ENCODE data around the gene NBPF20. TPM values are rescaled to one million over a fixed set of nuclear protein-coding genes. Genes with fewer than 3 reads are reported as not detected.
A peak's percentile ranks its signal among the peaks of the same experiment; 100 is the strongest.
"Not testable (repeated sequence)": the region's sequence is repeated elsewhere in the genome, so short reads cannot be mapped to it uniquely, and the experiment has no call there.

NBPF20 gene
- total and polyA plus RNA-seq, 10 of the 15 experiments (the other 5 are each of a cell fraction or from before 2014, with no cell fraction given) = 0.05 to 2.9 (median 1.1) TPM

DNA sequence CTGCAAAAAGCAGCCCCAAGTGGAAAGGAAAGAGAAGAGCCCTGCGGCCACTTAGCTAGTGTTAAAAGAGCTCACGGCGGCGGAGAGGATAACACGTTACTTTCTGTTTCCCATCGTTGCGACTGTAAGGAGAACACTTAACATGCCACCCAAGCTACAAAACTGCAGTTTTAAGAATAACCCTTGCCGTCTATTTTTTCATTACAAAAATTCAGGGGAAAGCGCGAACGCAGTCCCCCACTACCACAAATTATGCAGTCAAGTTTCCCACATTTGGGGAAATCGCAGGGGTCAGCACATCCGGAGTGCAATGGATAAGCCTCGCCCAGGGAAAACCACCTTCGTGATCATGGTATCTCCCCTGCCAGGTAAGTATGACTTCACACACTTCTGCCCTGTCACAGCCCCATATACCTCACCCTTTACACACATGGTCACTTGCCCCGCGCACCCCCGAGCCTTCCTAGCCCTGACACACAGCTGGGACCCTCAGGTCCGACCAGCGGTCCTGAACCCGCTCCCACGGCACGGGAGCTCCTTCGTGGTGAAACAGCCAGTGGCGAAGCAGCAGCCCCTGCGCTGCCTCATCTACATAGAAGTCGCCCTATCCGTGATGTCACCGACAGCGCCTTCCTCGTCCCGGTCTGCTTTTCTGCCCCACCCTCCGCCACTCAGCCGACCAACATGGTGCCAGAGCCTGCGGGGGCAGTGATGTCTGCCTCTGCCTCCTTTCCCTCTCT is 40.2 kb upstream of the NBPF20 start (continued):
- TF ChIP-seq, protein P1, sequence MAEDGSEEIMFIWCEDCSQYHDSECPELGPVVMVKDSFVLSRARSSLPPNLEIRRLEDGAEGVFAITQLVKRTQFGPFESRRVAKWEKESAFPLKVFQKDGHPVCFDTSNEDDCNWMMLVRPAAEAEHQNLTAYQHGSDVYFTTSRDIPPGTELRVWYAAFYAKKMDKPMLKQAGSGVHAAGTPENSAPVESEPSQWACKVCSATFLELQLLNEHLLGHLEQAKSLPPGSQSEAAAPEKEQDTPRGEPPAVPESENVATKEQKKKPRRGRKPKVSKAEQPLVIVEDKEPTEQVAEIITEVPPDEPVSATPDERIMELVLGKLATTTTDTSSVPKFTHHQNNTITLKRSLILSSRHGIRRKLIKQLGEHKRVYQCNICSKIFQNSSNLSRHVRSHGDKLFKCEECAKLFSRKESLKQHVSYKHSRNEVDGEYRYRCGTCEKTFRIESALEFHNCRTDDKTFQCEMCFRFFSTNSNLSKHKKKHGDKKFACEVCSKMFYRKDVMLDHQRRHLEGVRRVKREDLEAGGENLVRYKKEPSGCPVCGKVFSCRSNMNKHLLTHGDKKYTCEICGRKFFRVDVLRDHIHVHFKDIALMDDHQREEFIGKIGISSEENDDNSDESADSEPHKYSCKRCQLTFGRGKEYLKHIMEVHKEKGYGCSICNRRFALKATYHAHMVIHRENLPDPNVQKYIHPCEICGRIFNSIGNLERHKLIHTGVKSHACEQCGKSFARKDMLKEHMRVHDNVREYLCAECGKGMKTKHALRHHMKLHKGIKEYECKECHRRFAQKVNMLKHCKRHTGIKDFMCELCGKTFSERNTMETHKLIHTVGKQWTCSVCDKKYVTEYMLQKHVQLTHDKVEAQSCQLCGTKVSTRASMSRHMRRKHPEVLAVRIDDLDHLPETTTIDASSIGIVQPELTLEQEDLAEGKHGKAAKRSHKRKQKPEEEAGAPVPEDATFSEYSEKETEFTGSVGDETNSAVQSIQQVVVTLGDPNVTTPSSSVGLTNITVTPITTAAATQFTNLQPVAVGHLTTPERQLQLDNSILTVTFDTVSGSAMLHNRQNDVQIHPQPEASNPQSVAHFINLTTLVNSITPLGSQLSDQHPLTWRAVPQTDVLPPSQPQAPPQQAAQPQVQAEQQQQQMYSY (CRISPR knock-in tag; IDR thresholded peaks at IDR 0.05) = peak; percentile 96
- TF ChIP-seq RELA (IDR thresholded peaks at IDR 0.05; ENCODE audit: borderline replicate concordance, partially characterized antibody) = peak; percentile 70

DNA sequence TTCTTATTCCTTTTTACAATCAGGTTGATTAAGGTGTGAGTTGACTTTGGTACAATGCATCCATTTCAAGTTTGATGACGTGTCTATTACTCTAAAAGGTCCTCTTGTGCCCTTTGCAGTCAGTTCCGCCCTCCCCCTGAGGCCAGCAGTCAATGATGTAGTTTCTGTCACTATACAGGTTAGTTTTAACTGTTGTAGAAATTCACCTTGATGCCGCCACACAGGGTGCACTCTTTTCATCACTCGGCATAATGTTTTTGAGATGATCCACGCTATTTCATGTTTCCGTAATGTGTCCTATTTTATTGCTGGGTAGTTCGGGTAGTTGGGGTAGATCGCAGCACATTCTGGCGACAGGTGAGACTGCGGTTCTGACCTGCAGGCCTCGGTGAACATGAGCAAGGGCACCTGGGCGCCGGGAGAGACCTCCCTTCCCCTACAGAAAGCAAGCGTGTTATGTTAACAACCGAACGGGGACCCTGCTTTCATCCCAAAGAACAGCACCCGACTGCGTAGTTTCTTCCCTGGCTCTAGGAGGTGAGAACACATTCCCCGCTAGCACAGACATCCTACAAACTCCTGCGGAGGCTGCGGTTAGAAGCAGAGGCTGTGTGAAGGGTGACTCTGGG is 39.4 kb upstream of the NBPF20 start:
- H3K9ac ChIP-seq (ENCODE audit: control insufficient read depth, insufficient read depth, low read length); BruUV-seq (replicated peaks); H2AFZ ChIP-seq (ENCODE audit: control insufficient read depth, low read depth, low read length); in situ Hi-C loops (cut with MboI); H3K4me1 ChIP-seq (ENCODE audit: control insufficient read depth, insufficient read depth, low read length); H3K36me3 ChIP-seq (ENCODE audit: control insufficient read depth in 2 of 2, insufficient read depth in 2 of 2, low read length in 1 of 2); H3K27me3 ChIP-seq (replicated peaks in 1 of 2; ENCODE audit: control insufficient read depth in 2 of 2, insufficient read depth in 2 of 2, low read length in 1 of 2); H3K79me2 ChIP-seq (ENCODE audit: control insufficient read depth, insufficient read depth, low read length); SMC1A ChIA-PET (ENCODE audit: uncharacterized antibody, unreplicated experiment); intact Hi-C loops (cut with micrococcal nuclease; ENCODE audit: unreplicated experiment); H3K27ac ChIP-seq (ENCODE audit: control insufficient read depth, insufficient read depth); H4K20me1 ChIP-seq (ENCODE audit: control insufficient read depth, insufficient read depth); POLR2A ChIA-PET; H3K4me3 ChIP-seq; H3K9me3 ChIP-seq (replicated peaks; ENCODE audit: control insufficient read depth, insufficient read depth, low read length); FAIRE-seq; CTCF ChIA-PET; RAD21 ChIA-PET (ENCODE audit: unreplicated experiment); DNase-seq (ENCODE audit: low read depth, low spot score): not testable (repeated sequence)
- peak overlapping the region; percentile 44; the same call in 1 of the 2 replicates for H3K4me2 ChIP-seq (ENCODE audit: control insufficient read depth, insufficient read depth)
- peak; percentile 9 for ATAC-seq
- 15% methylated on average over 5 of the region's 21 CpGs for WGBS (ENCODE audit: insufficient coverage, insufficient replicate concordance, low lambda C conversion rate, missing lambda C conversion rate)

DNA sequence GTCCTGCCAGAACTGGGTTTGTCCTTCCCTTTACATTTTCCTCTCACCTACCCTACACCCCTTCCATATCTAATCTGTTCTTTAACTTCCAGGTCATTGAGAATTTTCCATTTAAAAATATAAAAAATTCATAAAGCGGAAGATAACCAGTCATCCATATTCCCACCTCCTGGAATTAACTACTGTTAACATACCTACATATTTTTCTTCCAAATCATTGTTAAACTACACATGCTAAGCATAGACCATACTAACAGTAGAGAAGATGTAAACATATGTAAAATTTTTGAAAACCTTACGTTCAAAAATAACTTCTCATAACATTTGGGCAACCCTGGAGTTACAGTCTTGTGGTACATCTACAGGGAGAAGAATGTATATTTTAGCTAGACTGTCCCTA is 38.6 kb upstream of the NBPF20 start:
- POLR2A ChIA-PET; ATAC-seq; H3K79me2 ChIP-seq (ENCODE audit: control insufficient read depth, insufficient read depth, low read length); H3K4me3 ChIP-seq; H3K27me3 ChIP-seq (replicated peaks in 1 of 2; ENCODE audit: control insufficient read depth in 2 of 2, insufficient read depth in 2 of 2, low read length in 1 of 2); RAD21 ChIA-PET (ENCODE audit: unreplicated experiment); SMC1A ChIA-PET (ENCODE audit: uncharacterized antibody, unreplicated experiment); H3K4me2 ChIP-seq (ENCODE audit: control insufficient read depth, insufficient read depth); H2AFZ ChIP-seq (ENCODE audit: control insufficient read depth, low read depth, low read length); H3K27ac ChIP-seq (ENCODE audit: control insufficient read depth, insufficient read depth); H3K4me1 ChIP-seq (ENCODE audit: control insufficient read depth, insufficient read depth, low read length); H3K9me3 ChIP-seq (replicated peaks; ENCODE audit: control insufficient read depth, insufficient read depth, low read length); CTCF ChIA-PET; BruUV-seq (replicated peaks); H4K20me1 ChIP-seq (ENCODE audit: control insufficient read depth, insufficient read depth); H3K9ac ChIP-seq (ENCODE audit: control insufficient read depth, insufficient read depth, low read length); DNase-seq (ENCODE audit: low read depth, low spot score); FAIRE-seq; H3K36me3 ChIP-seq (ENCODE audit: control insufficient read depth in 2 of 2, insufficient read depth in 2 of 2, low read length in 1 of 2); in situ Hi-C loops (cut with MboI); intact Hi-C loops (cut with micrococcal nuclease; ENCODE audit: unreplicated experiment): not testable (repeated sequence)
- 60% methylated on average over 2 of the region's 2 CpGs for WGBS (ENCODE audit: insufficient coverage, insufficient replicate concordance, low lambda C conversion rate, missing lambda C conversion rate)

DNA sequence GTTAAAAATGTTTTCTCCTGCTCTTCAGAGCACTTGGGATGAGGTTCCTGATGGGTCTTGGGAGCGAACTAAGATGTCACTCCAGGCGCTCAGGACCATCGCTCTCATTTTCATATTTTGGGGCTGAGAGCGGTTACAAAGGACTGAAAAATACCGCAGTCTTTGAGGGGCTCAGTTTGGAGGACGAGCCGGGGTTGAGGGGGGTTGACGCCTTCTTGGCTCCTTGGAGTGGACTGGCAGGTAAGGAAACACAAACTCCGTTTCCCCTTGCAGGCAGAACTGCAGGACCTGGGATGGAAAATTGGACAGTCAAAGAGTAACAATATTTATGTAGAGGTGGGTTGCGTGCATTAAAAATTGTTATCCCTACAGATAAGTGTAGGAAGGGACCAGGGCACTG is 35.3 kb upstream of the NBPF20 start:
- intact Hi-C loops (cut with micrococcal nuclease; ENCODE audit: unreplicated experiment); ATAC-seq; BruUV-seq (replicated peaks); FAIRE-seq; H3K4me3 ChIP-seq; H3K27ac ChIP-seq (ENCODE audit: control insufficient read depth, insufficient read depth); H3K27me3 ChIP-seq (replicated peaks in 1 of 2; ENCODE audit: control insufficient read depth in 2 of 2, insufficient read depth in 2 of 2, low read length in 1 of 2); H2AFZ ChIP-seq (ENCODE audit: control insufficient read depth, low read depth, low read length); DNase-seq (ENCODE audit: low read depth, low spot score); H3K79me2 ChIP-seq (ENCODE audit: control insufficient read depth, insufficient read depth, low read length); H3K4me1 ChIP-seq (ENCODE audit: control insufficient read depth, insufficient read depth, low read length); H3K9ac ChIP-seq (ENCODE audit: control insufficient read depth, insufficient read depth, low read length); H3K4me2 ChIP-seq (ENCODE audit: control insufficient read depth, insufficient read depth); H3K9me3 ChIP-seq (replicated peaks; ENCODE audit: control insufficient read depth, insufficient read depth, low read length); H3K36me3 ChIP-seq (ENCODE audit: control insufficient read depth in 2 of 2, insufficient read depth in 2 of 2, low read length in 1 of 2); SMC1A ChIA-PET (ENCODE audit: uncharacterized antibody, unreplicated experiment); in situ Hi-C loops (cut with MboI); CTCF ChIA-PET; RAD21 ChIA-PET (ENCODE audit: unreplicated experiment); POLR2A ChIA-PET; H4K20me1 ChIP-seq (ENCODE audit: control insufficient read depth, insufficient read depth): not testable (repeated sequence)
- 77% methylated on average over 7 of the region's 10 CpGs for WGBS (ENCODE audit: insufficient coverage, insufficient replicate concordance, low lambda C conversion rate, missing lambda C conversion rate)

All from GM12878 (cell line).